Measurements from ENCODE around the gene MYLK.

DNA sequence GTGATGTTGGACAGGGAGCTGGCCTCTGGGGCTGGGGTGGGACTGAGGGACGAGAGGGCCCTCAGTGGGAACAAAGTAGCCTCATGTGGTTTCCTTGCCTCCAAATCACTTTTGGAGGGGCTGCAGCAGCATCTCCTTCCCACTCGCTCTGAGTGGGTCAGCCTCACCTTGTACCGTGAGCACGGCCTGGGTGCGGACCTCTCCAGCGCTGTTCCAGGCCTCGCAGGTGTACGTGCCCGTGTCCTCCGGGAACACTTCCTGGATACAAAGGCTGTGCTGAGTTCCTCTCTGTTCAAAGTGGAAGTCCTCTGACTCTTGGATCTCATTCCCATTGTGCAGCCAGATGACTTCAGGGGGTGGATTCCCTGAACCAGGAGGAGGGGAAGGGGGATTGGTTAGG is 175.6 kb downstream of the MYLK start:
- TF ChIP-seq, protein P1, sequence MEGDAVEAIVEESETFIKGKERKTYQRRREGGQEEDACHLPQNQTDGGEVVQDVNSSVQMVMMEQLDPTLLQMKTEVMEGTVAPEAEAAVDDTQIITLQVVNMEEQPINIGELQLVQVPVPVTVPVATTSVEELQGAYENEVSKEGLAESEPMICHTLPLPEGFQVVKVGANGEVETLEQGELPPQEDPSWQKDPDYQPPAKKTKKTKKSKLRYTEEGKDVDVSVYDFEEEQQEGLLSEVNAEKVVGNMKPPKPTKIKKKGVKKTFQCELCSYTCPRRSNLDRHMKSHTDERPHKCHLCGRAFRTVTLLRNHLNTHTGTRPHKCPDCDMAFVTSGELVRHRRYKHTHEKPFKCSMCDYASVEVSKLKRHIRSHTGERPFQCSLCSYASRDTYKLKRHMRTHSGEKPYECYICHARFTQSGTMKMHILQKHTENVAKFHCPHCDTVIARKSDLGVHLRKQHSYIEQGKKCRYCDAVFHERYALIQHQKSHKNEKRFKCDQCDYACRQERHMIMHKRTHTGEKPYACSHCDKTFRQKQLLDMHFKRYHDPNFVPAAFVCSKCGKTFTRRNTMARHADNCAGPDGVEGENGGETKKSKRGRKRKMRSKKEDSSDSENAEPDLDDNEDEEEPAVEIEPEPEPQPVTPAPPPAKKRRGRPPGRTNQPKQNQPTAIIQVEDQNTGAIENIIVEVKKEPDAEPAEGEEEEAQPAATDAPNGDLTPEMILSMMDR (IDR thresholded peaks at IDR 0.05): no peak
- TF ChIP-seq POLR2A (IDR thresholded peaks at IDR 0.05) (no peak), EP300 (IDR thresholded peaks at IDR 0.05) (no peak)
